Esophagus squamous epithelium (tissue), 5 donors: Measurements from ENCODE around the gene CAPS. TPM values are rescaled to one million over a fixed set of nuclear protein-coding genes. Genes with fewer than 3 reads are reported as not detected.
"Not testable (repeated sequence)": the region's sequence is repeated elsewhere in the genome, so short reads cannot be mapped to it uniquely, and the experiment has no call there.

Experiments
- DNase-seq: peaks from one replicate; lab custom pipeline; 2025; lab: John Stamatoyannopoulos, UW
- H3K27ac ChIP-seq, 4 donors: fragments of 200-600 bp; sonication (generic); one replicate each; pipeline ENCODE4 v1.5.1; 2016 to 2019; ENCODE audit warnings: mild to moderate bottlenecking in 1 of 4
- H3K27me3 ChIP-seq, 4 donors: fragments of 200-600 bp; sonication (generic); 1 replicate in 3 of 4; 2 replicates in 1 of 4; pipeline versions ENCODE4 v1.5.1 to v1.6.0; 2017 to 2021; ENCODE audit warnings: antibody characterized with exemption in 1 of 4
- H3K36me3 ChIP-seq, 3 donors: fragments of 200-600 bp; sonication (generic); one replicate each; pipeline ENCODE4 v1.5.1; 2016 to 2019
- H3K4me1 ChIP-seq, 3 donors: fragments of 200-600 bp; sonication (generic); one replicate each; pipeline ENCODE4 v1.5.1; 2017 to 2019
- H3K4me3 ChIP-seq, 4 donors: fragments of 200-600 bp; sonication (generic); 1 replicate in 3 of 4; 2 replicates in 1 of 4; pipeline ENCODE4 v1.5.1; 2016 to 2019; ENCODE audit warnings: mild to moderate bottlenecking in 2 of 4, moderate library complexity in 1 of 4
- H3K9me3 ChIP-seq, 3 donors: fragments of 200-600 bp; sonication (generic); one replicate each; pipeline ENCODE4 v1.5.1; 2016 to 2019
- POLR2A ChIP-seq, 4 donors: fragments of 450-650 bp; IDR thresholded peaks; one replicate each; pipeline ENCODE4 v1.6.1; 2017; ENCODE audit warnings: antibody characterized with exemption in 4 of 4, mild to moderate bottlenecking in 4 of 4, moderate library complexity in 3 of 4
- WGBS, 2 donors: methylation state at CpG; one replicate each; pipeline ENCODE4 v1.1.5; 2018; 5-methylcytosine and 5-hydroxymethylcytosine counted together
- intact Hi-C: fragments of 100-400 bp; cut with DNase I; formaldehyde crosslinking; loops from one replicate; pipeline ENCODE4 v1.15.0; 2022
- total RNA-seq, 4 donors: library from RNA; depleted of rRNA; stranded (reverse); fragments of >200 nt; gene quantifications; one replicate each; pipeline ENCODE4 v1.1.0, GENCODE V29; 2016
- TF ChIP-seq, protein P1 (sequence below), 6 experiments: fragments of 450-650 bp in 4 of 6; fragments of 200-600 bp in 2 of 6; sonication (generic) in 2 of 6; IDR thresholded peaks; one replicate each; pipeline ENCODE4 v1.5.1; 2016 to 2019; ENCODE audit warnings: antibody characterized with exemption in 6 of 6, mild to moderate bottlenecking in 4 of 6, moderate library complexity in 4 of 6
- donor health status: DM: yes; HTN: yes; CAD: no.

CAPS gene
- total RNA-seq, 4 donors from 2014 or later: 3.3 to 13.7 (median 7.3) TPM

DNA sequence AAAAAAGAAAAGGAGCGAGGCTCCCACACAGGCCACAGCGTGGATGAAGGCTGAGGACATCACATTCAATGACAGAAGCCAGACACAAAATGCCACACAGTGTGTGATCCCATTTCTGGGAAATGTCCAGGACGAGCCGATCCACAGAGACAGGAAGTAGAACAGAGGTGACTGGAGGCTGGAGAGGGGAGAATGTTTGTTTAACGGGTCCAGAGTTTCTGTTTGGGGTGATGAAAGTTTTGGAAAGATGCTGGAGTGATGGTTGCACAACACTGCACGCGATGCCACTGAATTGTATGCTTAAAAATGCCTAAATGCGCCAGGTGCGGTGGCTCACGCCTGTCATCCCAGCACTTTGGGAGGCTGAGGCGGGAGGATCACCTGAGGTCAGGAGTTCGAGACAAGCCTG is 43.1 kb upstream of the CAPS start:
- peak overlapping the region in 1 of 4 donors; percentile 38 for H3K27ac ChIP-seq
- DNase-seq: no peak

DNA sequence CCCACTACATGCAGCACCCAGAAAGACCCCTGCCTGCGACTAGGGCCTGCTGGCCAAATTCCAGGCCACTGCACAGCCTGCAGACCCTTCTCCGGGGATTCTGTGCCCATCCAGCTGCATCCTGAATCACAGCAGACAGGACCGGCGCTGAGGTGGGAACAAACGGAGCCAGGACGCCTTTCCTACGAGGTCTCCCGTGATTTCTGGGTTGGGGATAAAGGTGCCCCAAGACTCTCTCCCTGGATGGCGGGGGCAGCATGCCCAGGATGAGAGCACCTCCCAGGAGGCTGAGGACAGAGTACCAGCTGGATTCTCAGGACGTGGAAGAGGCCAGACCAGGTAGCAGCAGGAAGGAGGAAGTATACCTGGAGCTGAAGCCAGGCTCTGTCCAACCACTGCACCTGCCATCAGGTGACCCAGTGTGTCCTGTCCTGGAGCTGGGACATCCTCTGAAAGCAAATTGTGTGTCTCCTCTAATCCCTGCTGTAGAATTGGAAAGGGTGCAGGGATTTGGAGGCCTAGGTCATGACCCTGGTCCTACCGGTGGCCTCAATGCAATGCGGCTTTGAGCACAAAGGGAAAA is 40.3 kb upstream of the CAPS start:
- Histone ChIP-seq H3K4me1 (peaks cover 0 to 7% (median 4%) of the 10 kb centered on the region in 3 donors), H3K9me3 (no peaks in the 10 kb centered on the region), H3K36me3 (no peaks in the 10 kb centered on the region), H3K4me3 (no peak overlapping the region), H3K27ac (peak overlapping the region in 1 of 4 donors; percentile 33), H3K27me3 (peaks cover 0 to 24% (median 0%) of the 10 kb centered on the region in 4 donors)
- intact Hi-C loops: no loop called here
- TF ChIP-seq, protein P1, sequence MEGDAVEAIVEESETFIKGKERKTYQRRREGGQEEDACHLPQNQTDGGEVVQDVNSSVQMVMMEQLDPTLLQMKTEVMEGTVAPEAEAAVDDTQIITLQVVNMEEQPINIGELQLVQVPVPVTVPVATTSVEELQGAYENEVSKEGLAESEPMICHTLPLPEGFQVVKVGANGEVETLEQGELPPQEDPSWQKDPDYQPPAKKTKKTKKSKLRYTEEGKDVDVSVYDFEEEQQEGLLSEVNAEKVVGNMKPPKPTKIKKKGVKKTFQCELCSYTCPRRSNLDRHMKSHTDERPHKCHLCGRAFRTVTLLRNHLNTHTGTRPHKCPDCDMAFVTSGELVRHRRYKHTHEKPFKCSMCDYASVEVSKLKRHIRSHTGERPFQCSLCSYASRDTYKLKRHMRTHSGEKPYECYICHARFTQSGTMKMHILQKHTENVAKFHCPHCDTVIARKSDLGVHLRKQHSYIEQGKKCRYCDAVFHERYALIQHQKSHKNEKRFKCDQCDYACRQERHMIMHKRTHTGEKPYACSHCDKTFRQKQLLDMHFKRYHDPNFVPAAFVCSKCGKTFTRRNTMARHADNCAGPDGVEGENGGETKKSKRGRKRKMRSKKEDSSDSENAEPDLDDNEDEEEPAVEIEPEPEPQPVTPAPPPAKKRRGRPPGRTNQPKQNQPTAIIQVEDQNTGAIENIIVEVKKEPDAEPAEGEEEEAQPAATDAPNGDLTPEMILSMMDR (IDR thresholded peaks at IDR 0.05): no peak
- TF ChIP-seq POLR2A (IDR thresholded peaks at IDR 0.05): no peak
- WGBS, 2 donors: 73 to 87% methylated on average over 3 of the region's 12 CpGs
- no peak for DNase-seq

More for the DNA sequence above, 43.1 kb upstream of the CAPS start:
- no peak for TF ChIP-seq POLR2A (IDR thresholded peaks at IDR 0.05)
- TF ChIP-seq, protein P1 (IDR thresholded peaks at IDR 0.05): no peak
- intact Hi-C loops: no loop called here
- H3K27me3 ChIP-seq: no peaks in the 10 kb centered on the region
- no peaks in the 10 kb centered on the region for H3K36me3 ChIP-seq
- peaks cover 0 to 7% (median 4%) of the 10 kb centered on the region in 3 donors for H3K4me1 ChIP-seq
- H3K9me3 ChIP-seq: no peaks in the 10 kb centered on the region
- 70 to 81% methylated on average over 12 of the region's 12 CpGs for WGBS, 2 donors
- H3K4me3 ChIP-seq: no peak overlapping the region

DNA sequence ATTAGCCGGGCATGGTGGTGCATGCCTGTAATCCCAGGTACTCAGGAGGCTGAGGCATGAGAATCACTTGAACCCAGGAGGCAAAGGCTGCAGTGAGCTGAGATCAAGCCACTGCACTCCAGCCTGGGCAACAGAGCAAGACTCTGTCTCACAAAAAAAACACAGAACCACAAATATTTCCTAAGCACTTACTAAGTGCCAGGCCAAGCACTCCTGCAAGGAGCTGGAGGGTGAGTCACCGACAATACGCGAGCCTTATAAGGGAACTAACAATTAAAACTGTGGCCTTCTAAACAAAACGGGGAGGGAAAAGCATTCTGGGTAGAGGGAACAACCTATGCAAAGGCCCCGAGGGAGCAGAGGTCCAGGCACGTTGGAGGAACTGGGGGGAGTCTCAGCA is 39.6 kb upstream of the CAPS start:
- H3K36me3 ChIP-seq, H3K4me3 ChIP-seq, H3K9me3 ChIP-seq, intact Hi-C loops, DNase-seq: not testable (repeated sequence)
- peaks cover 0 to 32% (median 0%) of the 10 kb centered on the region in 4 donors for H3K27me3 ChIP-seq
- H3K4me1 ChIP-seq: peaks cover 0 to 10% (median 4%) of the 10 kb centered on the region in 3 donors
- peak overlapping the region; percentile 9 to 65 (median 32) for H3K27ac ChIP-seq
- 41 to 68% methylated on average over 7 of the region's 7 CpGs for whole genome bisulfite sequencing, 2 donors

DNA sequence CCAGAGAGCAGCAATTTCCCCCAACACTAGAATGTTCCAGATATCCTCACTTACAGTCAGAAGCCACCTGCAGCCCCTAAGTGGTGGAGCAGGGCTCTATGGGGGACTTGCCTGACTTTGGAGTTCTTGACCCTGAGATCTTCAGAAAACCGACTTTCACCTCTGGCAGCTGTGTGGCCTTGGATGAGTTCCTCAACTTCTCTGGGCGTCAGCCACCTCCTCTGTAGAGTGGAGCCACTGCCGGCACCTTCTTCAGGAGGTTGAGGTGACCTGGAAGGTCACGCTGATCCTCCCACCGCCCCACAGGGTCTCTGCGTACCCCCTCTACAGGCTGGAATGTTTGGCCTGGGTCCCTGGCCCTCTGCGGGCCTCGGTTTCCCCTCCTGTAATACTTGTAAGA is 36.6 kb upstream of the CAPS start:
- 60 to 71% methylated on average over 1 to 6 of the region's 8 CpGs for WGBS, 2 donors

DNA sequence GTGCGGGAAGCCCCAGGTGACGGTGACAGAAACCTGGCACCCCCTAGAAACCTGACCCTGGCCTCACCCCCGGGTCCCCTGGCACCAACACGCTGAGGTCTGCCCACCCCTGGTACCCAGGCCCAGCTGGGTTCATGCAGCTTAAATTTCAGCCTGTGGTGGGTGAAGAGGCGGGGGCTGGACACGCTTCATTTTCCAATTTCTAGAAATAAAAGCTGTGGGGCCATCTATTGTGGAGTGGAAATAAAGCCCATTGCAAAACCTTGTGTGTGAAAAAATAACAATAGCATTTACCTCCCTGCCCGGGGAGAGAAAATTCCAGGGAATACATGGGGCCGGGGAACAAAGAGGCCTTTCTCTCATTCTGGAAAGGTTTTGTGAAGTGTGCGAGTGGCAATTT is 36.2 kb upstream of the CAPS start:
- no peaks in the 10 kb centered on the region for H3K36me3 ChIP-seq
- H3K4me1 ChIP-seq: peaks cover 8 to 36% (median 10%) of the 10 kb centered on the region in 3 donors
- DNase-seq: no peak
- intact Hi-C loops: no loop called here
- H3K27me3 ChIP-seq: peaks cover 0 to 60% (median 0%) of the 10 kb centered on the region in 4 donors
- no peak overlapping the region for H3K27ac ChIP-seq
- TF ChIP-seq, protein P1 (IDR thresholded peaks at IDR 0.05): no peak
- TF ChIP-seq POLR2A (IDR thresholded peaks at IDR 0.05): no peak
- WGBS, 2 donors: 67 to 72% methylated on average over 4 to 6 of the region's 9 CpGs
- H3K9me3 ChIP-seq: no peaks in the 10 kb centered on the region
- H3K4me3 ChIP-seq: no peak overlapping the region

More for the DNA sequence above, 36.6 kb upstream of the CAPS start:
- H3K4me3 ChIP-seq: no peak overlapping the region
- intact Hi-C loops: no loop called here
- no peak for DNase-seq
- no peaks in the 10 kb centered on the region for H3K36me3 ChIP-seq
- H3K4me1 ChIP-seq: peaks cover 8 to 31% (median 10%) of the 10 kb centered on the region in 3 donors
- TF ChIP-seq POLR2A (IDR thresholded peaks at IDR 0.05): no peak
- TF ChIP-seq, protein P1 (IDR thresholded peaks at IDR 0.05): no peak
- no peak overlapping the region for H3K27ac ChIP-seq
- H3K27me3 ChIP-seq: peaks cover 0 to 57% (median 0%) of the 10 kb centered on the region in 4 donors
- H3K9me3 ChIP-seq: no peaks in the 10 kb centered on the region
